B cell (primary cell): Measurements from ENCODE around the gene AFF3.

Source experiments
- EZH2 ChIP-seq: IDR thresholded peaks from 2 replicates; pipeline ENCODE4 v1.6.1; 2012; ENCODE audit warnings: borderline replicate concordance, low read depth, mild to moderate bottlenecking, moderate library complexity, low read length; ENCODE audit not compliant: insufficient read depth, poor library complexity, severe bottlenecking
- TF ChIP-seq, protein P1 (sequence below): fragments of 200-600 bp; IDR thresholded peaks from one replicate; pipeline ENCODE4 v1.8.0; 2022; ENCODE audit warnings: antibody characterized with exemption, mild to moderate bottlenecking

GRCh38 chr2:99899058-99899855 lies 243.1 kb downstream of the AFF3 start:
- TF ChIP-seq, protein P1, sequence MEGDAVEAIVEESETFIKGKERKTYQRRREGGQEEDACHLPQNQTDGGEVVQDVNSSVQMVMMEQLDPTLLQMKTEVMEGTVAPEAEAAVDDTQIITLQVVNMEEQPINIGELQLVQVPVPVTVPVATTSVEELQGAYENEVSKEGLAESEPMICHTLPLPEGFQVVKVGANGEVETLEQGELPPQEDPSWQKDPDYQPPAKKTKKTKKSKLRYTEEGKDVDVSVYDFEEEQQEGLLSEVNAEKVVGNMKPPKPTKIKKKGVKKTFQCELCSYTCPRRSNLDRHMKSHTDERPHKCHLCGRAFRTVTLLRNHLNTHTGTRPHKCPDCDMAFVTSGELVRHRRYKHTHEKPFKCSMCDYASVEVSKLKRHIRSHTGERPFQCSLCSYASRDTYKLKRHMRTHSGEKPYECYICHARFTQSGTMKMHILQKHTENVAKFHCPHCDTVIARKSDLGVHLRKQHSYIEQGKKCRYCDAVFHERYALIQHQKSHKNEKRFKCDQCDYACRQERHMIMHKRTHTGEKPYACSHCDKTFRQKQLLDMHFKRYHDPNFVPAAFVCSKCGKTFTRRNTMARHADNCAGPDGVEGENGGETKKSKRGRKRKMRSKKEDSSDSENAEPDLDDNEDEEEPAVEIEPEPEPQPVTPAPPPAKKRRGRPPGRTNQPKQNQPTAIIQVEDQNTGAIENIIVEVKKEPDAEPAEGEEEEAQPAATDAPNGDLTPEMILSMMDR = no peak
- TF ChIP-seq EZH2 = no peak
